ENCODE results near the gene TMEFF2. TPM values are rescaled to one million over a fixed set of nuclear protein-coding genes. Genes with fewer than 3 reads are reported as not detected.

The TMEFF2 gene
- total and polyA plus RNA-seq, 2 donors from 2014 or later, result not detected

GRCh38 chr2:192208848-192209247 is 14.1 kb upstream of the TMEFF2 start:
- Histone ChIP-seq H3K4me3 (ENCODE audit: low read length in 3 of 3) (no peak overlapping the region), H3K27me3 (ENCODE audit: control insufficient read depth, insufficient read depth, low read length) (no peaks in the 10 kb centered on the region), H3K27ac (ENCODE audit: low read depth in 2 of 2, low read length in 2 of 2) (no peak overlapping the region), H3K9me3 (ENCODE audit: control insufficient read depth in 2 of 3, insufficient read depth in 1 of 3, low read length in 3 of 3) (no peaks in the 10 kb centered on the region), H3K9ac (ENCODE audit: low read length in 3 of 3) (no peak overlapping the region), H3K36me3 (ENCODE audit: control insufficient read depth in 2 of 3, insufficient read depth in 3 of 3, low read length in 3 of 3) (no peaks in the 10 kb centered on the region), H3K4me1 (ENCODE audit: control insufficient read depth in 2 of 3, insufficient read depth in 2 of 3, low read depth in 1 of 3, low read length in 3 of 3) (no peaks in the 10 kb centered on the region)
- DNase-seq (no peak), FAIRE-seq (no peak)
- TF ChIP-seq, protein P1, sequence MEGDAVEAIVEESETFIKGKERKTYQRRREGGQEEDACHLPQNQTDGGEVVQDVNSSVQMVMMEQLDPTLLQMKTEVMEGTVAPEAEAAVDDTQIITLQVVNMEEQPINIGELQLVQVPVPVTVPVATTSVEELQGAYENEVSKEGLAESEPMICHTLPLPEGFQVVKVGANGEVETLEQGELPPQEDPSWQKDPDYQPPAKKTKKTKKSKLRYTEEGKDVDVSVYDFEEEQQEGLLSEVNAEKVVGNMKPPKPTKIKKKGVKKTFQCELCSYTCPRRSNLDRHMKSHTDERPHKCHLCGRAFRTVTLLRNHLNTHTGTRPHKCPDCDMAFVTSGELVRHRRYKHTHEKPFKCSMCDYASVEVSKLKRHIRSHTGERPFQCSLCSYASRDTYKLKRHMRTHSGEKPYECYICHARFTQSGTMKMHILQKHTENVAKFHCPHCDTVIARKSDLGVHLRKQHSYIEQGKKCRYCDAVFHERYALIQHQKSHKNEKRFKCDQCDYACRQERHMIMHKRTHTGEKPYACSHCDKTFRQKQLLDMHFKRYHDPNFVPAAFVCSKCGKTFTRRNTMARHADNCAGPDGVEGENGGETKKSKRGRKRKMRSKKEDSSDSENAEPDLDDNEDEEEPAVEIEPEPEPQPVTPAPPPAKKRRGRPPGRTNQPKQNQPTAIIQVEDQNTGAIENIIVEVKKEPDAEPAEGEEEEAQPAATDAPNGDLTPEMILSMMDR (IDR thresholded peaks at IDR 0.05; ENCODE audit: borderline replicate concordance, extremely low read depth, insufficient read depth), result no peak
- intact Hi-C loops (cut with DNase I), result no loop called here

- intact Hi-C loops (cut with DNase I), result no loop called here
- FAIRE-seq, result no peak
- DNase-seq, result no peak
Observed at GRCh38 chr2:192206399-192206798, 11.7 kb upstream of the TMEFF2 start.

GRCh38 chr2:192203876-192204275 is 9.1 kb upstream of the TMEFF2 start:
- H3K4me3 ChIP-seq (ENCODE audit: low read length in 3 of 3), result no peak overlapping the region
- H3K27me3 ChIP-seq (ENCODE audit: control insufficient read depth, insufficient read depth, low read length), result peaks cover 3% of the 10 kb centered on the region
- no peak for FAIRE-seq
- H3K27ac ChIP-seq (ENCODE audit: low read depth in 2 of 2, low read length in 2 of 2), result no peak overlapping the region
- no peak for DNase-seq
- H3K9ac ChIP-seq (ENCODE audit: low read length in 3 of 3), result no peak overlapping the region
- no peaks in the 10 kb centered on the region for H3K36me3 ChIP-seq (ENCODE audit: control insufficient read depth in 2 of 3, insufficient read depth in 3 of 3, low read length in 3 of 3)
- no peaks in the 10 kb centered on the region for H3K4me1 ChIP-seq (ENCODE audit: control insufficient read depth in 2 of 3, insufficient read depth in 2 of 3, low read depth in 1 of 3, low read length in 3 of 3)
- intact Hi-C loops (cut with DNase I), result no loop called here
- no peaks in the 10 kb centered on the region for H3K9me3 ChIP-seq (ENCODE audit: control insufficient read depth in 2 of 3, insufficient read depth in 1 of 3, low read length in 3 of 3)
- TF ChIP-seq, protein P1 (IDR thresholded peaks at IDR 0.05; ENCODE audit: borderline replicate concordance, extremely low read depth, insufficient read depth), result no peak

More at GRCh38 chr2:192206399-192206798, 11.7 kb upstream of the TMEFF2 start:
- Histone ChIP-seq H3K36me3 (ENCODE audit: control insufficient read depth in 2 of 3, insufficient read depth in 3 of 3, low read length in 3 of 3) (no peaks in the 10 kb centered on the region), H3K9me3 (ENCODE audit: control insufficient read depth in 2 of 3, insufficient read depth in 1 of 3, low read length in 3 of 3) (no peaks in the 10 kb centered on the region), H3K4me3 (ENCODE audit: low read length in 3 of 3) (no peak overlapping the region), H3K27me3 (ENCODE audit: control insufficient read depth, insufficient read depth, low read length) (no peaks in the 10 kb centered on the region), H3K4me1 (ENCODE audit: control insufficient read depth in 2 of 3, insufficient read depth in 2 of 3, low read depth in 1 of 3, low read length in 3 of 3) (no peaks in the 10 kb centered on the region), H3K9ac (ENCODE audit: low read length in 3 of 3) (no peak overlapping the region), H3K27ac (ENCODE audit: low read depth in 2 of 2, low read length in 2 of 2) (no peak overlapping the region)
- TF ChIP-seq, protein P1 (IDR thresholded peaks at IDR 0.05; ENCODE audit: borderline replicate concordance, extremely low read depth, insufficient read depth), result no peak

- H3K27ac ChIP-seq (ENCODE audit: low read depth in 2 of 2, low read length in 2 of 2), result no peak overlapping the region
- FAIRE-seq (no peak), DNase-seq (no peak)
- no peak overlapping the region for H3K4me3 ChIP-seq (ENCODE audit: low read length in 3 of 3)
- H3K27me3 ChIP-seq (ENCODE audit: control insufficient read depth, insufficient read depth, low read length), result peaks cover 9% of the 10 kb centered on the region
- TF ChIP-seq, protein P1 (IDR thresholded peaks at IDR 0.05; ENCODE audit: borderline replicate concordance, extremely low read depth, insufficient read depth), result no peak
- no peaks in the 10 kb centered on the region for H3K4me1 ChIP-seq (ENCODE audit: control insufficient read depth in 2 of 3, insufficient read depth in 2 of 3, low read depth in 1 of 3, low read length in 3 of 3)
- H3K9ac ChIP-seq (ENCODE audit: low read length in 3 of 3), result no peak overlapping the region
- H3K9me3 ChIP-seq (ENCODE audit: control insufficient read depth in 2 of 3, insufficient read depth in 1 of 3, low read length in 3 of 3), result no peaks in the 10 kb centered on the region
- no peaks in the 10 kb centered on the region for H3K36me3 ChIP-seq (ENCODE audit: control insufficient read depth in 2 of 3, insufficient read depth in 3 of 3, low read length in 3 of 3)
- intact Hi-C loops (cut with DNase I), result no loop called here
Observed at GRCh38 chr2:192202373-192202772, 7.6 kb upstream of the TMEFF2 start.
